Cardiac muscle cell (in vitro differentiated cells and primary cell): Measurements from ENCODE around the gene ACBD4. TPM values are rescaled to one million over a fixed set of nuclear protein-coding genes. Genes with fewer than 3 reads are reported as not detected.

ENCODE experiments used
- DNase-seq, 2 donors: peaks; one replicate each; pipeline versions ENCODE4 v3.0.0 to v3.0.0-alpha.2; 2010 to 2017; ENCODE audit warnings: low read depth in 1 of 2, low spot score in 1 of 2
- H3K27ac ChIP-seq: fragments of 200-600 bp; sonication (generic); 2 replicates; pipeline ENCODE4 v1.5.1; 2016
- H3K27me3 ChIP-seq: fragments of 200-600 bp; sonication (generic); 2 replicates; pipeline ENCODE4 v1.6.0; 2016; ENCODE audit warnings: control low read depth
- H3K36me3 ChIP-seq: fragments of 200-600 bp; sonication (generic); 2 replicates; pipeline ENCODE4 v1.5.1; 2016; ENCODE audit warnings: control low read depth
- H3K4me1 ChIP-seq: fragments of 200-600 bp; sonication (generic); 2 replicates; pipeline ENCODE4 v1.8.1; 2017; ENCODE audit warnings: low read depth, mild to moderate bottlenecking, mixed run types
- H3K4me3 ChIP-seq: fragments of 200-600 bp; sonication (generic); 2 replicates; pipeline ENCODE4 v1.5.1; 2016; ENCODE audit warnings: mild to moderate bottlenecking
- H3K9me3 ChIP-seq: fragments of 200-600 bp; sonication (generic); 2 replicates; pipeline ENCODE4 v1.5.1; 2017; ENCODE audit warnings: low read depth, mild to moderate bottlenecking, control low read depth
- CTCF ChIP-seq: IDR thresholded peaks from 2 replicates; pipeline ENCODE4 v1.5.1; 2012; ENCODE audit warnings: low read depth, mild to moderate bottlenecking, low read length
- polyA plus RNA-seq: library from polyadenylated mRNA; unstranded; fragments of >200 nt; fragmentation: Nextera tagmentation; extraction: Ambion mirVana; gene quantifications from 2 replicates; pipeline ENCODE4 v1.2.1, GENCODE V29; 2016
- total RNA-seq: library from RNA; depleted of rRNA; stranded (reverse); fragments of >200 nt; gene quantifications from 2 replicates; pipeline ENCODE4 v1.2.3, GENCODE V29; 2016

ACBD4 gene
- total and polyA plus RNA-seq, 2 experiments from 2014 or later: 20.5 to 29.3 TPM

DNA sequence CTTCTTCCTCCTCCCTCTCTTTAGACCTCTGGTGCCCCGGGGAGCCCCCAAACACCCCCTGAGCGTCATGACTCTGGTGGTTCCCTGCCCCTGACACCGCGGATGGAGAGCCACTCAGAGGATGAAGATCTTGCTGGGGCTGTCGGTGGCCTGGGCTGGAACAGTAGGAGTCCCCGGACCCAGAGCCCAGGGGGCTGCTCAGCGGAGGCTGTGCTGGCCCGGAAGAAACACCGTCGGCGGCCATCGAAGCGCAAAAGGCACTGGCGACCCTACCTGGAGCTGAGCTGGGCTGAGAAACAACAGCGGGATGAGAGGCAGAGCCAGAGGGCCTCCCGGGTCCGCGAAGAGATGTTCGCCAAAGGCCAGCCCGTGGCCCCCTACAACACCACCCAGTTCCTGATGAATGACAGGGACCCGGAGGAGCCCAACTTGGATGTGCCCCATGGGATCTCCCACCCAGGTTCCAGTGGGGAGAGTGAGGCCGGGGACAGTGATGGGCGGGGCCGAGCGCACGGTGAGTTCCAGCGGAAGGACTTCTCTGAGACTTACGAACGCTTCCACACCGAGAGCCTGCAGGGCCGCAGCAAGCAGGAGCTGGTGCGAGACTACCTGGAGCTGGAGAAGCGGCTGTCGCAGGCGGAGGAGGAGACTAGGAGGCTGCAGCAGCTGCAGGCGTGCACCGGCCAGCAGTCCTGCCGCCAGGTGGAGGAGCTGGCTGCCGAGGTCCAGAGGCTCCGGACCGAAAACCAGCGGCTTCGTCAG, 33.7 kb downstream of the ACBD4 start:
- no peaks in the 10 kb centered on the region for H3K27me3 ChIP-seq

DNA sequence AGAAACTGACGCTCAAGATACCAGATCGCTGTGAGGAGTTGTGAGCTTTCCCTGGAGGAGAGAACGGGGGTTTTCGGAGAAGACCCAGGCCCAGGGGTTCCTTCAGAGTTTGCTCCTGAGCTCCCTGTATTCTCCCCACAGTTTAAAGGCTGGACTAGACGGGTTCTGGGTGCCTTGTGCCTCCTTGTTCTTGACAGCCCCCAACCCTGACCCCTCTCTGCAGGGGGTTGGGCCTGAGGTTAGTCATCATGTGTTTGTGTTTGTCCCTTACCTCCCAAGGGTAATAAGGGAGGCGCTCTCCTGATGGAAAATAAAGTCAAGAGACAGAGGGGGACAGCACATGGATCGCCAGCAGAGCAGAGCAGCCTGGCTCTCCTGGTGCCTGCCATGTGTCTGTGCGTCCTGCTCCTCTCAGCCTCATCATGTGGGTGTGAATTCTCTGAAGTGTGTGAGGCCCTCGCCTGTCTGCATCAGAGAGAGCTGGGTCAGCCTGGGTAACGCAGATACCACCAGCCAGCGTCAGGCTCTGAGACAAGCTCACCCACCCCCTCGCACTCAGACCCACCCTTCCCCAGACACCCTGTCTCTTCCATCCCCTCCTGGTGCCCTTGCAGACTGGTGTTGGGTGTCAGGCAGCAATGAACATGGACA, 34.9 kb downstream of the ACBD4 start:
- H3K27ac ChIP-seq: peak overlapping the region; percentile 79
- no peak for DNase-seq
- no peak for TF ChIP-seq CTCF
- no peaks in the 10 kb centered on the region for H3K27me3 ChIP-seq
- H3K9me3 ChIP-seq: no peaks in the 10 kb centered on the region
- H3K36me3 ChIP-seq: no peaks in the 10 kb centered on the region
- no peak overlapping the region for H3K4me3 ChIP-seq
- H3K4me1 ChIP-seq: peaks cover 21% of the 10 kb centered on the region

More for the DNA sequence above, 33.7 kb downstream of the ACBD4 start:
- DNase-seq: no peak
- TF ChIP-seq CTCF: no peak
- peaks cover 21% of the 10 kb centered on the region for H3K4me1 ChIP-seq
- no peak overlapping the region for H3K4me3 ChIP-seq
- no peak overlapping the region for H3K27ac ChIP-seq
- H3K36me3 ChIP-seq: no peaks in the 10 kb centered on the region
- H3K9me3 ChIP-seq: no peaks in the 10 kb centered on the region

- peak overlapping the region; percentile 79 for H3K27ac ChIP-seq
- peaks cover 21% of the 10 kb centered on the region for H3K4me1 ChIP-seq
- no peaks in the 10 kb centered on the region for H3K9me3 ChIP-seq
- H3K27me3 ChIP-seq: no peaks in the 10 kb centered on the region
- DNase-seq: peak in 1 of 2 donors; percentile 83
- no peaks in the 10 kb centered on the region for H3K36me3 ChIP-seq
- no peak overlapping the region for H3K4me3 ChIP-seq
- no peak for TF ChIP-seq CTCF
Measured at GRCh38 chr17:45170931-45171337, 35.4 kb downstream of the ACBD4 start.

- Histone ChIP-seq H3K9me3 (no peaks in the 10 kb centered on the region), H3K36me3 (no peaks in the 10 kb centered on the region), H3K27me3 (no peaks in the 10 kb centered on the region), H3K4me3 (no peak overlapping the region), H3K27ac (peak overlapping the region; percentile 79), H3K4me1 (peaks cover 21% of the 10 kb centered on the region)
- TF ChIP-seq CTCF: no peak
- peak in 1 of 2 donors; percentile 54 for DNase-seq
Measured at GRCh38 chr17:45171338-45172231, 36.1 kb downstream of the ACBD4 start.

GRCh38 chr17:45172232-45172540, 36.7 kb downstream of the ACBD4 start:
- no peak overlapping the region for H3K4me3 ChIP-seq

More at GRCh38 chr17:45172232-45172540, 36.7 kb downstream of the ACBD4 start:
- DNase-seq: no peak
- Histone ChIP-seq H3K9me3 (no peaks in the 10 kb centered on the region), H3K36me3 (no peaks in the 10 kb centered on the region), H3K27me3 (no peaks in the 10 kb centered on the region), H3K4me1 (peaks cover 21% of the 10 kb centered on the region), H3K27ac (peak overlapping the region; percentile 79)
- no peak for TF ChIP-seq CTCF
